NCI-H128 (cell line): Measurements from ENCODE around the gene NCEH1.
"Not testable (repeated sequence)": the region's sequence is repeated elsewhere in the genome, so short reads cannot be mapped to it uniquely, and the experiment has no call there.

Experiments used
- DNase-seq: peaks from one replicate; lab custom pipeline; 2025; ENCODE audit not compliant: unreplicated experiment; lab: John Stamatoyannopoulos, UW

The NCEH1 gene

DNA sequence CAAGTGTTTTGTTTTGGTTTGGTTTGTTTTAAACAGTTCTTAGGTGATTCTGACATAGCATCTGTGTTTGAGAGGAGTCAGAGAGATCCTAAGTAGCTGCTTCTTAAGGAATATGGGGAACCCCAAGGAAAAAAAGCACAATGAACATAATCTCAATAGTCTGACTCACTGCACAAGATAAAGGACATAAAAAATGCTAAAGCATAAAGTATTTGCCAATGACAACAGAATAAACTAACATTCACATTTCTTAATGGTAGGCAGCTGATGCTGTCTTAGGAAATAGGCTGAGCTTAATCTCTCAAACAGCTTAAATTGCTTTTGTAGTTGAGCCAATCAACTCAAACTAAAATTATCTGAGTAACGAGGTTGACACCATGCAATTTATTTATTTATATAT lies 2.9 kb downstream of the NCEH1 start:
- no peak for DNase-seq

GRCh38 chr3:172707030-172707429 lies 3.8 kb downstream of the NCEH1 start:
- DNase-seq: no peak

GRCh38 chr3:172705170-172705569 lies 5.7 kb downstream of the NCEH1 start:
- no peak for DNase-seq

GRCh38 chr3:172704001-172704400 lies 6.9 kb downstream of the NCEH1 start:
- DNase-seq: no peak

DNA sequence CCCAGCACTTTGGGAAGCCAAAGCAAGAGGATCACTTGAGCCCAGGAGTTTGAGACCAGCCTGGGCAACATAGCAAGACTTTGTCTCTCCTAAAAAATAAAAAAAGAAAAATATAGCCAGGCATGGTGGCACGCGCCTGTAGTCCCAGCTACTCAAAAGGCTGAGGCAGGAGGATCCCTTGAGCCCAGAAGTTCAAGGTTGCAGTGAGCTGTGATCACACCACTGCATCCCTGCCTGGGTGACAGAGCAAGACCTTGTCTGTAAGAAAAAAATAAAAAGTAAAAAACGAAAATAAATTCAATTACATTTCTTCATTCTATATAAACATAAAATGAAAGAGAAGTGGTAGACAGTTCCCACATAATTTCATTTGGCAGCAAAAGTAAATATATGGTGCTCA lies 8.1 kb downstream of the NCEH1 start:
- DNase-seq: not testable (repeated sequence)

GRCh38 chr3:172702256-172702655 lies 8.6 kb downstream of the NCEH1 start:
- no peak for DNase-seq

DNA sequence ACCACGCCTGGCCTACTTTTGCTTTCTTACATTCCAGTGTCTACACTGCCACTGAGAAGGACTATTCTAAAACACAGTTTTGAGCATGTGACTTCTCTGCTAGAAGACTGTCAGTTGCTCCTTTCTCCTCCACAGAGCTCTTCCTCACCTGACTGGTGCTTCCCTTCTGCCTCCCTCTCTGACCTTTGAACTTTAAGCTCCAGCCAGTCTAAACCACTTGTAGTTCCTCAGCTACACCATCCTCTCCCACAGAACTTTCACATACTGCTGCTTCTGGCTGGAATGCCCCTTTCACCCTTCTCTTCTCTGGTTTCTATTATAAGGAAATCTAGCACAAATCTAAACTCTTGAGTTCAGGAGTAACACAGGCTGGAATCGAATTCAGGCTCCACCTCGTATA lies 9.1 kb downstream of the NCEH1 start:
- DNase-seq: no peak

DNA sequence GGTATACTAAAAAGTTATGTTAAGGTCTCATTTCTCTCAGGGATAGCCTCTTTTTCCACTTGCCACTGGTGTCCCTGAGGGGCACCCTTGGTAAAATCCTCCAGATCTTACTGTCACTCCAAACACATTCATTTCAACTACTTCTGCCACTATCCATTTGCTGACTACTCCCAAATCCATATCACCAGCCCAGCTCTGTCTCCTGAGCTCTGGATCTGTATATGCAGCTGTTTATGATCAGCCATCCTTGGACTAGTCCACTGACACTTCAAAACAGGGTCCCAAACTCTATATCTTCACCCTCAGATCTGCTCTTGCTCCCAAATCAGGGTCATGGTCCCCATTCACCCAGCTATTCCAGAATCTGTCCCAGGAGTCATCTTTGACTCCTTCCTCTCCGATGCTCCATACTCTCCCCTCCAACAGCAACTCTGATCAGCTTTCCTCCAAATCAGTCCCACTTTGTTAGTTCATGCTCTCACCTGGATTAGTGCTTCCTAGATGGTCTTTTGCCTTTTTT lies 9.9 kb downstream of the NCEH1 start:
- no peak for DNase-seq

- no peak for DNase-seq
Measured at GRCh38 chr3:172700256-172700655, 10.6 kb downstream of the NCEH1 start.

DNA sequence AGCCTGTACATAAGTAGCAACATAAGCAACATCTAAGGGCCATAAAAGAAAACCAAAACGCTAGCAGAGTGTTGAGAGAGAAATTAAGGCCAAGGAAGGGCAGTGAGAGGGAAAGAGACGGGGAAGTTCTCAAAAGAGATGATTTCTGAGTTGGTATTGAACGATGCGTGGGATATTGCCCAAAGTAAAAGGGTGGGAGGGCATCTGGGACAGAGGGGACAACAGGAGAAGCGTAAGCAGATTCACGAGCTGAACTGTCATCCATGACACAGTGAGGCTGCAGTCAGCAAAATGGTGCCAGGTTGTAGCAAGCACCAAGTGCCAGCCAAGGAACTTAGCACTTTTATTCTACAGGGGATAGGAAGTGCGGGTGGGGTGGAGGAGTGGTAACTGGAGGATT lies 11.8 kb downstream of the NCEH1 start:
- no peak for DNase-seq

GRCh38 chr3:172698631-172699030 lies 12.2 kb downstream of the NCEH1 start:
- no peak for DNase-seq

DNA sequence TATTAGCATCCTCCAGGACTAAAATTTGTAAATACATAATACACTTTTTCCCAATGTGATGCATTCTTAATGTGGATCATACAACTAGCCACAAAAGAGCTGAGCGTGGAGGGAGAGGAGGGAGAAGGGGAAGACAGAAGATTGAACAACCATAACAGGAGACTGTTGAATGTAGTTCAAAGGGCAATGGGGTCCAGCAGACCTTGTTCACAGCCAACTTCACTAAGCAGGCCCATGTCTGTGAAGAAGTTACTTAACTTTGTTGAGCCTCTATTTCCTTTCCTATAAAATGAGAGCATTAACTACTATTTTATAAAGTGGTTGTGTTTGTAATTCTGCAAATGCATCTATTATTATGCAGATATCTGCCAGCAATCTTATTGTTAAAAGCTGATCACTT lies 13.3 kb downstream of the NCEH1 start:
- no peak for DNase-seq

- no peak for DNase-seq
Measured at GRCh38 chr3:172696357-172696756, 14.5 kb downstream of the NCEH1 start.

GRCh38 chr3:172694573-172695246 lies 16.2 kb downstream of the NCEH1 start:
- no peak for DNase-seq

DNA sequence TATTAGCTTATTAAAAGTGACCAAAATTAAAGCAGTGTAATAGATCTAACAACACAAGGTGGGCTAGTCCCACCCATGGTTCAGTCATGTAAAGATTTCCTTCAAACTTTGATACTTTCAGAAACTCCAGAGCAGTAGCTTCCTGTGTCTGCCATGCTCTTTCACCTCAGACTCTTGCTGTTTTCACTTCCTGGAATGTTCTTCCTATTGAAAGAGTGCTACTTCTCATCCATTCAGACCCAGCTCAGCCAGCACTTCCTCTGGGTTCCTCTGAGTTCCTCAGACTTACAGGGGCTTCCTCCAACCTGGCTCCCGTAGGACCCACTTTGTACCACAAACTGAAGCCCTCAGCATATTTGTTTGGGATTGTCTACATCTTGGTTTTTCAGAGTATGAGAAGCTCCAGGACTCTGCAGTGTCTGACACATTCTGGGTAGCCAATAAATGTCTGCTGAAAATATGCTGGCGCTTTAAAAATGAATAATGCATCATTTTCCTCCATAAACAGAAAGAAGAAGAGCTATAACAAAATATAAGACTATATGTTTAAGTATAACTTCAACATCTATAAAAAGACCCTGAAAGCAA lies 18.0 kb downstream of the NCEH1 start:
- no peak for DNase-seq

DNA sequence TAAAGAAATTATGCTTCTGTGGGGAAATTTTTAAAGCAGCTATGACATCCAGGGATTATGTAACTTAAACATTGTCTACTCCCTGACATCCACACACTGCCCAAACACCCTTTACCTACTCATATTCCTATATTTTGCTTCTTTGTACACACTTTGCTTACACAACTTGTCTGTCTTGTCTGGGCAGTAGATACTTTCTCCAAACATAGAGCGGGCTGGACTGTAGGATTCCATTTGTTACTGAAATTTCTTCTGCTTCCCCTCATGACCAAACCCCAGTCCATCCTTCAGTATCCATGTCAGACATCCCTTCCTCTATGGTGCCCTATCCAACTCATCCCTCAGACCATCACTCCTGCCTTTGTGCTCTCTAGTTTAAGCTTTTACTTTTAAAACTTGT lies 19.9 kb downstream of the NCEH1 start:
- DNase-seq: no peak

DNA sequence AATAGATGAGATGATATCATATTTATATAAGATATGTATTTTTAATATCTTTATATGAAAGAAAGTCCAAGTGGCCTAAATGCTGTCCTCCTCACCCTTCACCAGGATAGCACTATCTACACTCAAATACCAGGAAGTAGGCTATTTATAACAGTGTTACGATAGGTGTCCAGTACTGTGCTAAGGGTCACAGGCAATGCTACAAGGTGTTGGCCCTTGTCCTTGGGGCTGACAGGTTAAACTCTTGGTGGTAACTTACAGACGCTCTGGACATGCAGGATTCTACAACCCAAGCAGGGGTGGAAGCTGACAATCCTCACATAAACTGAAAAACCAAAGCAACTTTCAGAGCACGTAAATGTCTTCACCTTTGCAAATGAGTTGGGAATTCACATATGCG lies 22.3 kb downstream of the NCEH1 start:
- DNase-seq: no peak

- no peak for DNase-seq
Measured at GRCh38 chr3:172687501-172687900, 23.4 kb downstream of the NCEH1 start.

- no peak for DNase-seq
Measured at GRCh38 chr3:172685331-172686214, 25.3 kb downstream of the NCEH1 start.

DNA sequence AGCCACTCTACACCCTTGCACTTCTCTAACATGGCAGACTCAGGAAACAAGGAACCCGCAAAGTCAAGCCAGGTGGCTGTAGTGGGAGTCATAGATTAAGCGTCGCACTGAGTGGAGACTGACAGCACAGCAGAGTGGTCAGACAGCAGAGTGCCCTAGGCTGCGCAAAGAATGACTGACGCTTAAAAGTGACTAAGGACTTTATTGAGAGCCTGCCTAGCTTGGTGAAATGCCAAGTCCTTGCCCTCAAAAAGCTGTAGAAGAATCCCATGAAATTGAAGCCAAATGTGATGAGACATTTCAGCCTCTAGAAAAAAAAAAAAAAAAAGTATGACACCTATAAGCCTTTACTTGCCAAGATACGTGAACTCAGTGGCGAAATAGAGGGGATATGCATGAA lies 30.2 kb downstream of the NCEH1 start:
- no peak for DNase-seq

DNA sequence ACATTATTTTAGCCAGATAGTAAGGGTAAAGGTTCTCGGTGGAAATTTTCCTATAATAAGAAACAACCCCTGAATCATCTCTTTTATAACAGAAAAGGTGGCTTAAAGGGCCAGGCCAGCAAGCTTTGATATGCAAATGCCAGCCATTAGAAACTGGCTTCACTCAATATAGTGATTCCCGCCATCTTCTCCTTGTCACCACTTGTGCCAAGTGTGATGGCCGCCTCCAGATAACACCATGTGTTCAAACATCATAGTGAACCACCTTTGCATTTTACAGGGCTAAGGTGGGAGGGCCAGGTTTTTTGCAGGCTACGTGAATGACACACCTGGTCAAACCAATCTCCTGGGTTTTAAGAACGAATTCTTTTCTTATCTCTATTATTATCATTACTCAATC lies 31.3 kb downstream of the NCEH1 start:
- no peak for DNase-seq

DNA sequence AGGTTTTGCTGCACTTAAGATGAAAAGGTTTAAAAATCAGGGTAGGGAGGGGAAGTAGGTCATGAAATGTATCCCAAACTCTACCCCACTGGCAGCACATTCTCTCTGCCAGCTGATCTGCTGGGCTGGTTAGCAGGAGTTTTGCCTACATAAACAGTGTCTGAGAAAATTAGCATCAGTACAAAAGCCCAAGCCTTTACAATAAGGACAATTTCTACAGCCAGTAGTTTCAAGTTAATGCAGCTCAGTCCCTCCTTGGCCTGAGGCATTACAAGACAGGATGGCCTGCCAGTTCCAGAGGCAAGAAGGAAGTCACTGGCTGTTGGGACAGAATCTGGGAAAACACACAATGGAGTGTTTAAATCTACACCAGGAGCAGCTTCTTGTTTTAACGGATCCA lies 32.8 kb downstream of the NCEH1 start:
- no peak for DNase-seq
